Measurements from ENCODE around the gene ASCL5.

Gene ASCL5

DNA sequence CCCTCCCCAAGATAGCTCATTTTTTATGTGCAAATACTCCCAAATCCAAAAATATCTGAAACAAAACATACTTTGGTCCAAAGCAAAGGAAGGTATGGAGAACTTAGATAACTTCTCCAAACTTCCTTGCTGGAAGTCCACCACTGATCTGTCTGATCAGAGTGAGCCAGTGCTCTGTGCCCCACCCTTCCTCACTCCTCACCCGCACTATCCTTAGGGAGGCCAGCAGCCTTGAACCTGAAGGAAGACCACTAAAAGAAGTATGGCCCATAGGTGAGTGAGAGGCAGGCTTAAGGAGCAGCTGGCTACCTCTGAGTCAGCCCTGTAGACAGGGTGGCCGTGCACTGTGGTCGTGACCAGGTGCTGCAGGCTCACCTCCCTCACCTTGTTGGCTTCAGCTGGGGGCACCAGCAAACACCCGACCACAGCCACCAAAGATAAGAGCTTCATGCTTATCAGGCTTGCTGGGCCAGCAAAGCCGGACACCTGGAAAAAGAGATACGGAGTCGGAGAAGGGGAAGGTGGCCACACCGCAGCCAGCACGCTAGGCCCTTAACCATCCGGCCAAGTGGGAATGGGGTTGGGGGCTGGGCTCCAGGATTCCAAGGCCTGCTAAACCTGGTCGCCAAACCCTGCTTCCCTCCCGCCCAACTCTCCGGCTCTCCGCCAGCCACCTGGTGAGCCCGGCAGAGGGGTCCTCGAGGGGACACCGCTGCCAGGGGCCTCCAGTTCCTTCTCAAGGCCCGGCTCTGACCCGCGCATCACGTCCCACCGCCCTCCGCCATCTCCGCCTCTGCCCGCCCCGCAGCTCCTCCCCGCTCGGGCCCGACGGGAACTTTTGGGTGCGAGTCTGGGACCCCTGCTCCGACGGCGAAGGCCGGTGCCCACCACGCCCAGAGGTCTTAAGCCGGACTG lies 26.7 kb upstream of the ASCL5 start:
- no peak for DNase-seq

DNA sequence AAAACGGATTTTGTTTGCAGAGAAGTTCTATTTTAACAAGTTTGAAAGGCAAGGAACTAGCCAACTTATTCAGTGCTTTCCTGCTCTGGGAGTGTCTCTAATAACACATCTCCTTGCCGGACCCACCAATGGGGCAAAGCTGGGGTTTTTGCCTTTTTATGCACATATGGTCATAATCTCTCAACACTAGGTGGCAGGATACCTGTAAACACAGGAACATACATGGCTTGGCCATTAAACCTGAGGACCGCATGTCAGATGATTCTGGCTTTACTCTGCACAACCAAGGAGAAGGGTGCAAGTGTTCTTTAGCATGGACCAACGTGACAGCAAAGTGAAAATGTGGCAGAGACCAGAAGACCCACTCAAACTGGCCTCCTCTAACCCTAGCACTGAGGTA lies 22.4 kb upstream of the ASCL5 start:
- DNase-seq, result no peak

DNA sequence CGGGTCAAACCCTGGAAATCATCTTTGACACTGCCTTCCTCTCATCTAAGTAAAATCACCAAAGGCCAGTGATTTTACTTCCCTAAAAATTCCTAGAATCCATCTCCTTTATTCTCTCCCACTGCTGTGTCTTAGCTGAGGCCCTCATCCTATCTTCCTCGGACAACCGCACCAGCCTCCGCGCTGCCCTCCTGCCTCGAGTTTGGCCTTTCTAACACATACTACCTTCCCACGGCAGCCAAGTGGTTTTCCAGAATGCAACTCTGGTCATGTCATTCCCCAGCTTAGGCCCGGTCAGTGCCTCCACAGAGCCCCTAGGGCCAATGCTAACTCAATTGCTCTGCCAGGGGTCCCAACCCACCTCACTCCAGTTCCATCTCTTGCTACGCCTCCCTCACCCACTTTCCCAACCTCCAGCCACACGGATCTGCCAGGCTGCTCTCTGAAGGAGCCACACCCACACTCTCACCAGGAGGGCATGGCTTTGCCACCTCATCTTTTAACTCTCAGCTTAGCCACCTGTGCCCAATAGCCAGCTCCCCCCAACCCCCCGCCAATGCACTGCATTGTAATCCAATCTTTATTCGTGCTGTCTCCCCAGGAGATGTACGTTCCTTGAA lies 20.5 kb upstream of the ASCL5 start:
- DNase-seq, result no peak

DNA sequence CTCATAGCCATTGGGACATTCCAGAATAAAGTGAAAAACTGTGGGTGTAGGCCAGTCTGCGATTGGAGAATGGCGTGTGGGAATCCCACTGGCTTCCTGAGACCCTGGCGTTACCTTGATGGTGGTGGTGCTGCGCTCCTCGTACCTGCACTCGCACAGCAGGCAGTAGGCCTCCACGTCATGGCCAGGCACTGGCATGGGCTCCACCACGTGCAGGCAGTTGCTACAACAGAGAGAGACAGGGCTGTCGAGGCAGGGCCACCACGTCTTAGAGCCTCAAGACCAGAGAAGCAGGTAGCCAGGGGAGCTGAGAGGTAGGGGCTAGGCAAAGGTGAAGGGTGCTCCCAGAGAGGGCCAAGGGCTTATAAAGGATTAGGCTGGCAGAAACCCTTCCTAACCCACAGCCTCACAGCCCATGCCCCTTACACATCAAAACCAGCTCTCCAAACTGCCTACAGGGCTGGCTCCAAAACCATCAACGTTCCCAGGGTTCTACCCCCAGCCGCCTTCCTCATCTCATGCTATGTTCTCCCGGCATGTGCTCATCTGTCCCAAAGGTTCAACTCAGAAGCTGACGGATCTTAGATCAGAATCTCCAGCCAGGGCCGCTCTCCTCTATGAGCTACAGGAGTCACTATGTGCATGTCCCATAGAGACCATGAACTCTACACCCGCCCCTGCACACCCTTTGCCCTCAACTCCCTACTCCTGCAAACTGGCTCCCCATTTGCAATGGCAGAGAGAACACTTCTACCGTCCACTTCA lies 19.8 kb upstream of the ASCL5 start:
- DNase-seq, result no peak

DNA sequence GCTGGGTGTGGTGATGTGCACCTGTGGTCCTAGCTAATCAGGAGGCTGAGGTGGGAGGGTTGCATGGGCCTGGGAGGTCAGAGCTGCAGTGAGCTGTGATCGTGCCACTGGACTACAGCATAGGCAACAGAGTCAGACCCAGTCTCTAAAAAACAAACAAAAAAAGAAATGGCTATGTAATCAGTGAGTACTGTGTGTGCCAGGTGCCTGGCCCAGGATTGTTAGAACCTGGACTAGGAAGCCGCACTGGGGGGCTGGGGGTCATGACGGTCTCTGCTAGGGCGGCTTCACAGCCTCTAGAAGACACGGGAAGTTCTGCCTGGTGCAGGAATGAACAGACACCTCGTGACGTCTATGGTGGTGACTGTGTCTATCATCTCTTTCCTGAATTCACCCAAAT lies 18.8 kb upstream of the ASCL5 start:
- no peak for DNase-seq

DNA sequence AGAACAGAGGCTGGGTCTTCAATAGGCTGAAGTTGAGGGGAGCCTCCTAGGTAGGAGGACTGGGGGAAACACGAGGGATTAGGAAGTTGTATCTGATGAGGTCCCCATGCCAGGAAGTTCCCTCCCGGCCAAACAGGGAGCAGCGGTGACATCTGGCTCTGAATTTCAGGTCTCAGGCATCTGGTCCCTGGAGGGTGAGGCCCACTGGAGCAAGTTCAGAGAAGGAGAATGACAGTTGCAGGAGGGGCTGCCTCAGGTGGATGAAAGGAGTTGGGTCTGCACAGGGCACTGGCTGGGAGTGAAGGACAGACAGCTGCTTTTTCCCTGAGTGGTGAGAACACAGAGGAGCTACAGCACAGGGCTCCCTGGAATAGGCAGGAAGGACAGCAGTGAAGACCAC lies 18.1 kb upstream of the ASCL5 start:
- no peak for DNase-seq

DNA sequence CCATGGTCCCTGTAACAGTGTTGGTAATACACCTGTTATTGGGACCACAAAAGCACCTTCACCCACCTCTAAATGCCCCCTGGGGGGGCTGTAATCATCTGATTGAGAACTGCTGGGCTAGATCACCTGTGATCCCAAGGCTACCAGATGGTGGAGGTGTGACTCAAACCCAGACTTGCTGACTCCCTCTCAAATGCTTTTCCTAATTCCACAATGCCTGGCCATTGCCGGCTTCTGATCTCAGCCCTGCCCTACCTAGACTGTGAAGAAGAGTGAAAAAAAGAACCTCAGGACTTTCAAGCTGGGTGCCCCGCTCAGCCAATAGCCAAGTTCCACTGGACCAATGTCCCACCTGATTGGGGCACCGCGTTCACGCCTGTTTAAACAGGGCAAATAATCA lies 17.7 kb upstream of the ASCL5 start:
- no peak for DNase-seq

DNA sequence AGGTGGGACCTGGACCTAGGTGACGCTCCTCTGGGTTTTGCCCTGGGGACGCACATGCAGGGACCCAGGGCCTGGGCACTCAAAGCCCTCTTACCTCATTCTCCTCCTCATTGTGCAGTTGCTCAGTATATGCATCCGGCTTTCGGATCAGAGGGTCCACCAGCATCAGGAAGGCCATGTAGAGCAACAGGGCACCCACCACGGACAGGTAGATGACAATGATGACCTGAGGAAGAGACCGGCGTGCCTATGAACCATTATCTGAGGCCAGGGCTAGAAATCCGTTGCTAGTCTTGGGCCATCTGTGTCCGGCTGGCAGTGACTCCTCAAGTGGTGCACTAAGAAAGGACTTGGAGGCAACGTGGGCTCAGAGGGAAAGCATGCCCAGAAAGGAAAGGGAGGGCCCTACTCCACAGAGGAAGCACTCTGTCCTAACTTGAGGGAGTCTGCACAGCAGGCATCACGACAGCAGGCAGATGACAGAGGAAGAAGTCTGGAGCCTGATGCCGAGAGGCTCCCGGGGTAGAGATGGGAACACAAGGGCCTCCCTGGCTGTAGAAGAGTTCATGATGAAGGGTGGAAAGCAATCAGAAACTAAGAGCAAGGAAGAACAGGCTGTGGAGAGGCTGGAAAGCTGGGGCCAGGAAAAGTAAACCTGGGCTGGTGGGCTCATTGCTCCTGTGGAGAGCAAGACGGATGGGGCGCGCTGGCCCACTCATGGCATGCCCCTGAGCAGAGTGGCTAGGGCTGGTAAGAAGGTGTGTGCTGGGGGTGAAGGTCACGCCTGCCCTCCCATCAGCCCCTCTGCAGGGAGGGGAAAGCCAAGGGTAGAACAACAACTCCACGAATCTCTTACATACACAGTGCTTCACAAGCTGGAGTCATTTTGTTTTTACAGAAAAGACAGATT lies 17.0 kb upstream of the ASCL5 start:
- DNase-seq, result no peak

DNA sequence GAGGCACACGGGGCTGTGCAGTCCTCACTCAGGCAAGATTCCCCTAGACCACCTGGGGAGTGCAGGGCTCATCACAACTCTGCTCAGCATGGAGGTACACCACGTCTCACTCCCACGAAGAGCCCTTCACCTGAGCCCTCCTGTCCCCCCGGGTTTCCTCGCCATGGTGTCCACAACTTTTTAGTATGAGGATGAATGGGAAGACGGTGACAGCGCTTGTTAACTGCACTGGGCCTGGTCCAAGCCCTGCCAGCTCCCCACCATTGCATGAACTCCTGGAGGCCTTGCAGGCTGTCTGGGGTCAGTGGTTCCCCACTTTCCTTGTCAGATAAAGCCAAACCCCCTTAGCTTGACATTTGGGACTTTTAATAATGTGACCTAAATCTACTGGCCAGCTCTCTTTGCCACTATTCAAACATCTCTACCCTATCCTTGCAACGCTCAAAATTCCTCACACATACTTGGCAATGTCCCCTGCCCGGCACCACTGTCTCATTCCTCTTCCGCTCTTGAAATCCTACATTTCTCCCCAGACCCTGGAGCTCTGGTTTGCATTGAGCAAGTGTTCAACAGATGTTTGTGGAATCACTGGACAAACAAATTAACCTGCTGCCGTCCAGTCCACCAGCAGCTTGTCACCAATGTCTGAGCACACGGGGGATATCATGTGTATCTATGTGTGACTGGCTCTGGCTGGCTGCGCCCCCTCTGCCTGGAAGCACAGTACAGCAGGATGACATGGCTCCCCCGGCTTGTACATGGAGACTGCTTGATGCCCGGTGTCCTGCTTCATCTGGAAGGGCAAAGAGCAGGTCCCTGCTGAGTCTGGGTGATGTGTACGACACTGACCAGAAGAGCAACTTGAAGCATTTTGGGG lies 16.1 kb upstream of the ASCL5 start:
- no peak for DNase-seq

DNA sequence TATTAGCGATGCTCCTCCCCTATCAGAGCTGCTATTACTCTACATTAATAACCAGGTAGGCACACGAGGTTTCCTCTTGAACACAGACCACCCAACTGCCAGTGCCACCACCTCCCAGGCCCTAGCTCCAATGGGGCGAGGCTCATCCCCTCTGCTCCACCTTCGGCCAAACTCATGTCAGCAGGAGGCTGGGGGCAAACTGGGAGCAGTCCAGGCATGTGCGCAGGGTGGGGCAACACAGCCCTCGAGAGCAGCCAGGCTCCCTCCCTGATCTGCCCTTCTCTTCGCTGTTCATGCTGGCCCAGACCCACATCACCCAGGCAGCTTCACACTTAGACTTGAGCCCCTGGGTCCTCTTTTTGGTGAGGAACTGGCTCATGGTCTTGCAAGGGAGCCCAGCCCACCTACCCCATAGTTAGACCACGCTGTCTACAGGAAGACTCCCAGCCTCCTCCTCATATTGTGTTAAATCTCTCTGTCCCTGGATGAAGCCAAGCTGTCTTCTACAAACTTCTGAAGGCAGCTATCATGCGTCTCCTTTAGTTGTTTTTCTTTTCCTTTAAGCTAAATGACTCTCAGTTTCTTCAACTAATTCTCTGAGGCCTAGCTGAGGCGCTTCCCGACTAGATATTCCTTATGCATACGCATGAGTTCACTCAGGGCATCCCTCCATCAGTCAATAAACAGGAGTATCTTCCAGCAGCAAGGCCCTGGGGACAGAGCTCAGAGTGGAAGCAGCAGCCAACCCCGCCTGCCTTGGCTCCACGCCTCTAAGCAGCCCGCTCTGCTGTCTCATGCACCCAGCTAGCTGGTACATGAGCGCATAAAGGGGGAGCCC lies 15.2 kb upstream of the ASCL5 start:
- no peak for DNase-seq

DNA sequence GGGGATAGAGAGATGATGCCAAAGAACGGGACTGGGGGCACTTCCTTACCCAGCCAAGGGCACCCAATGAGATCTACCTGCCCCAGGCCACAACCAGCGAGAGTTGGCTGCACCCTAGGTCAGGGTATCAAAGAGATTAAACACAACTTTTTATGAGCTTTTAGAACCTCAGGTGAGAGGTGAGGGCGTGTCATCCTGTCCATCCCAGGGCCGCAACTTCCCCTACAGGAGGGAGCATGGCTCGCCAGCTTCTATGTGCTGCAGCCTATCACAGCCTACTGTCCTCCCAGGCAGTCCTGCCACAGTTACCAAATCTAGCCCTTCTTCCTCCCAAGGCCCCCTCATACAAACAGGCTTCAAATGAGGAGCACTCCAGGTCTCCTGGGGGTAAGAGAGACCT lies 14.4 kb upstream of the ASCL5 start:
- DNase-seq, result no peak

DNA sequence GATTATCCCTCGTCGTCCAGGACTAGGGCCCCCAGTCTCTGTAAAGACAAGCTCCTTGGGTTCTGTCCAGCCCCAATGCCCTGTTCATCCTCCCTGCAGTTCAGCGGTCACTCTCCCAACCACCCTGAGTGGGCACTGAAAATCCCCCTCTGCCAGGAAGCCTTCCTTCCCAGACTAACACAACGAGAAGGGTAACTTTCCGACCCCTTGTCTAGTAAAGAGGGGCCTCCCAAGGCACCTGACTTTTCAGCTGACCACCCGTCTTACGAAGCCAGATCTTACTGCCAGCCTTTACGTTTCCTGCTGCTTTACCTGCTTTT lies 13.9 kb upstream of the ASCL5 start:
- DNase-seq, result no peak

DNA sequence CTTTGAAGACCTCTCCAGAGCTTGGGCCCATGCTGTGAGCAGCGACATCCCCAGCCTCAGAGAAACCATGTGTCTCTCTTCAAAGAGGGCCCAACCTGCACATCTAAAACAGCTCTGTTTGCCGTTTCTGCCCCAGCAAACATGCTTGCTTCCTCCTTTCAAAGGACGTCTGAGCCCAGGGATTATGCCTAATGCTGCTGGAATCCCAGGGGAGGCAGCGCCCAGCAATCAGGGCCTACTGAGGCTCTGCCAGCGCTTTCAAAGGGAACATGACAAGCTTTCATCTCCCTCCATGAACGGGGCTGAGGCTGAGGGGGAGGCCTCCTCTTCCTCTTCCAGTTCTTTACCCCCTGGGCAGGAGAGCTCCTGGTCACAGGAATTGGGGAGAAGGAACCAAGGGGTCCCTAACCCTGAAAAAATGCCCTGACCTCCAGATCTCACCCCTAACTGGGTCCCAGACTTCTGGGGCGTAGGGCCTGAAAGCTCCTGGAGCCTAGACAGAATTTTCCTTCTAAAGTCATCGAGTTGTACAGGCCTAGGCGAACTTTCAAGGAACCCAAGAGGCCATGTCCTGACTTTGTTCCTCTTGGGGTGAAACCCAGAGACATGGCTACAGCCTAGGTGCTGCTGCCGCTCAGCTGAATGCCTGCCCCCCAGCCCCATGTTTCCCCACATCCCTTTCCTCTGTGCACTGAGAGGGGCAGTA lies 13.4 kb upstream of the ASCL5 start:
- no peak for DNase-seq

DNA sequence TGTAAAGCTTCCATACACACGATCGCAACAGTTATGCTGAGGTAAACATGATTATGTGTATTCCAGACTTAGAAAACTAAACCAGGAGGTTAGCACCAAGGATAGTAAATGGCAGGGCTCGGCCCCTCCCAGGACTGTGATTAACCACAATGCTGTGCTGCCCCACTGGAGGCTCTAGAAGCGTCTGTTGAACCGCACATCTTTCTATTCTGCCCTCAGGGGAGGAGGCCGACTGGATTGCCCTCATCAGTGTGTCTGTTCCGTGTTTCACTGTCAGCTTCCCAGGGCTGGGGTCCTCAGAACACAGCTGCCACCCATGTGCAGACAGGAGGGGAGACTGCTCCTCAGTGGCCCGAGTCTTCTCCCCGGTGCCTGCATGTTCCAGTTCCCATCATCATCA lies 12.8 kb upstream of the ASCL5 start:
- DNase-seq, result no peak

DNA sequence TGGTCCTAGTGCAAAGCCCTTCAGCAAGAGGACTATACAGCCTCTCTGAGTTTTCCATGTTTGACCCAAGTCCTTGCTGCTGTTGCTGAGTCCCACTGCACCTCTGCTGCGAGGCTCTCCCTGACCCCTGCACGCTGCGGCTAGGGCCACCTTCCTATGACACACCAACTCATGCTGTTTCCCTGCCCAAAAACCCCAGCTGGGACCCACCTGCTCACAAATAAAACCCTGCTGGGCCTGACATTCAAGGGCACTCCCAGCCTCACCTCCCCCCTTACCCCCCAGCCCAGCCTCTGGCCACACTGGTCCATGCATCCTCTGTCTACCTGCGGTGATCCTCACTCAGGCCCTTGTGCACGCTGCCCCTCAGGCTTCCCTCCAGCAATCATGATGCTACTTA lies 12.3 kb upstream of the ASCL5 start:
- no peak for DNase-seq

DNA sequence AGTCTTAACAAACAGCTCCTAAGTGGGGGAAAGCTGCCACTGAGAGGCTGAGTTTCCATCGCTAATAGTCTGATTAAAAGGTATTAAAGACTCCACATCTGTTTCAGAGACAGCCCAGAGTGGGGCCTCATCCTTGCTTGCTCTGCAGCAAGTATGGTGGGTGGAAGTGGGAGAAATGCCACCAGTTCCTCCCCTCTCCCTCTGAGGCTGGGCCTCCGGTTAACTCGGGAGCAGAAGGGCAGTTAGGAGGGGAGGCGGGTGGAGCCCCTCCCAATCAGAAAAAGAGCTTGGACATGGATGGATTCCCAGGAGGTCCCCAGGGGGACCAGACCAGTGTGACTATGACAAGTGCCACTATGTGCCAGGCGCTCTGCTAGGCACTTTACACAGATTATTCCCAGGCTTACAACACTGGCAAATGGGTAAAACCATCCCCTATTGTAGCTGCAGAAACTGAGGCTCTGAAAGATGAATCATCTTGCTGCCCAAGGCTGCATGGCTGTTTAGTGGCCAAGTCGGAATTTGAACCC lies 11.4 kb upstream of the ASCL5 start:
- no peak for DNase-seq

DNA sequence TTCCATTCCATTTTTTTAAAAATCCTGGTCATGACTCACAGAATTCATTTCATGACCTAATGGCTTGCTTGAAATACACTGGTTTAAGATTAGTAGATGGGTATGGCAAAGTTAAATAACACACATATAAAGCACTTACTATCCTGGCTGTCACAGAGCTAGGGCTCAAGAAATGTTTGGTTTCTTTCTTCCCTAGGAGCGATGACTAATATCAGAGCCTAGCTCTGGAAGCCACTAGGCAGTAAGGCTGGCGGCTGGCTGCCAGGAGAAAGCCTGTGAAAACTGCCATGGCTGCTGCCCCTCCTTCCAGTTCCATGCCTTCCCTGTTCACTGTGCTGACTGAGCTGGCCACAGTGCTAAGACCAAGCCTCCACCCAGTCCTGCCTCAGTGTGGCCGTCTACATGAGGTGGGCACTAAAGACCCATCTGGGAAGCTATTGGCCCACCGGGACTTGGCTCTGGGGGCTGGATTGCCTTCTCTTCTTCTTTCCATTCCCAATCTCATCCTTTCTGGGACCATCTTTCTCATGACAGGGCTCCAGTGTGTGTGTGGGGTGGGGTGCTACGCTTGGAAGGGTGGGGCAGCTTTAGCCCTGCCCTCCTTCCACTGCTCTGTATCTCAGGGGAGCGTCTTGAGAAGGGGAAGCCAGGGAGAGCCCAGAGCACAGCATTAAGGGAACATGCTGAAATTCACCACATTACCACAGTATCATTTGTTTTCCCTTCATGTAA lies 10.8 kb upstream of the ASCL5 start:
- DNase-seq, result no peak

DNA sequence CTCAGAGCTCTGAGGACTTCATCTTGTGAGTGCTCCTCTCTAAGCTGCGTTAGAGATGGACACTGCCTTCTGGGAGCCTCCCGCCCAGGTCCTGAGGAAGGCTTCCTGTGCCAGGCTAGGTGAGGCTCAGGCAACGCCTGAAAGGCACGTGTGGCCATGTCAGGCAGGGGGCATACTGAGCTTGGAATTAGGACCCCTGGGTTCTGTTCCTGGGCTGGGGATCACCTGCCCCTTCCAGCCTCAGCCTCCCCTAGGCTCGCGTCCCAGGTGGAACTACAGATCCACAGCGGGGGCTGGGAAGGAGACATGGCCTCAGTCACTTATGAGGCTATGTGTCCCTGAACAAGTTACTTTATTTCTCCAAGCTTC lies 10.0 kb upstream of the ASCL5 start:
- no peak for DNase-seq

DNA sequence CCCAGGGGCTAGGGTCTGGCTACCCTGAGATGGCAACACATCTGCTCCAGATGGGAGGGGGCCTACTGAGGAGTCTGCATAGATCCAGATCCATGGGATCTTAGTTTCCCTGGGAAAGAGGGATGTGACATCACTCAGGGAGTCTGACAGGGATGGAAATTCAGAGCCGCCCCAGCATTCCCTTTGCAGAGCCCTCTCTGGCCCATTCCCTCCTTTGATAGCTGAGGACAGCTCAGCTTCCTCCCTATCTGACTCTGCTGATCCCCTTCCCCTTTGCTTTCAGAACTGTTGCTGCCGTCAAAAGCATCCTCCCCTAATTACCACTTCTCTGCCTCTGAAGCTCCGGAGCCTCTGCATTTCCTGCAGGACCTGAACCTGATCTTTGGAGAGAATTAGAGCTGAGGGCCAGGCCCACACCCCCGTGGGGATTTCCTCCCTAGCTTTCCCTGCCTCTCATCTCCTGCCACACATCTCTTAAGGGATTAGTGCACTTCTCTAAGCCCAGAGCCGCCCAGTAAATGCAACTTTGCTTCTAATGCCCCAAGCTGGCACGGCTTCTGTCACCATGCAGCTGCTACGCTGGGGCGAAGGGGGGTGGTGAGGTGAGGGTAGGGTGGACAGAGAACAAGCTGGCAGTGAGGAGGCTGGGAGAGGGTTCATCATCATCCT lies 9.5 kb upstream of the ASCL5 start:
- no peak for DNase-seq

Data from stimulated activated CD4-positive, alpha-beta T cell treated with anti-CD3 and anti-CD28 coated beads, Interleukin-4, amount 100 ng/mL, for 4 hours (primary cell).